ENCODE data around the gene HIRA.

The HIRA gene

GRCh38 chr22:19471572-19471971, 40.0 kb upstream of the HIRA start:
- H3K36me3 ChIP-seq (ENCODE audit: insufficient read depth, low read length): peaks cover 86% of the 10 kb centered on the region
- H3K4me3 ChIP-seq (ENCODE audit: low read length): no peak overlapping the region
- no peaks in the 10 kb centered on the region for H3K4me1 ChIP-seq (ENCODE audit: control insufficient read depth, insufficient read depth, low read length)
- no peak overlapping the region for H3K4me2 ChIP-seq (ENCODE audit: low read length)
- H3K9me3 ChIP-seq (replicated peaks; ENCODE audit: low read length): no peaks in the 10 kb centered on the region
- H3K27me3 ChIP-seq (ENCODE audit: control insufficient read depth, insufficient read depth, low read length): no peaks in the 10 kb centered on the region
- no peak overlapping the region for H3K9ac ChIP-seq (ENCODE audit: low read depth, low read length)

- no peak overlapping the region for H3K9ac ChIP-seq (ENCODE audit: low read depth, low read length)
- no peaks in the 10 kb centered on the region for H3K27me3 ChIP-seq (ENCODE audit: control insufficient read depth, insufficient read depth, low read length)
These were observed 38.5 kb upstream of the HIRA start for GRCh38 chr22:19470010-19470409.

GRCh38 chr22:19469421-19469820, 37.9 kb upstream of the HIRA start:
- Histone ChIP-seq H3K27me3 (ENCODE audit: control insufficient read depth, insufficient read depth, low read length) (no peaks in the 10 kb centered on the region), H3K36me3 (ENCODE audit: insufficient read depth, low read length) (peaks cover 91% of the 10 kb centered on the region), H3K4me2 (ENCODE audit: low read length) (no peak overlapping the region), H3K9ac (ENCODE audit: low read depth, low read length) (no peak overlapping the region), H3K4me1 (ENCODE audit: control insufficient read depth, insufficient read depth, low read length) (no peaks in the 10 kb centered on the region), H3K9me3 (replicated peaks; ENCODE audit: low read length) (no peaks in the 10 kb centered on the region), H3K4me3 (ENCODE audit: low read length) (no peak overlapping the region)

More at GRCh38 chr22:19470010-19470409, 38.5 kb upstream of the HIRA start:
- Histone ChIP-seq H3K4me3 (ENCODE audit: low read length) (no peak overlapping the region), H3K9me3 (replicated peaks; ENCODE audit: low read length) (no peaks in the 10 kb centered on the region), H3K4me2 (ENCODE audit: low read length) (no peak overlapping the region), H3K36me3 (ENCODE audit: insufficient read depth, low read length) (peaks cover 91% of the 10 kb centered on the region), H3K4me1 (ENCODE audit: control insufficient read depth, insufficient read depth, low read length) (no peaks in the 10 kb centered on the region)

- H3K36me3 ChIP-seq (ENCODE audit: insufficient read depth, low read length): peaks cover 90% of the 10 kb centered on the region
- no peaks in the 10 kb centered on the region for H3K27me3 ChIP-seq (ENCODE audit: control insufficient read depth, insufficient read depth, low read length)
These were observed 36.4 kb upstream of the HIRA start for GRCh38 chr22:19467912-19468311.

GRCh38 chr22:19466848-19467752, 35.6 kb upstream of the HIRA start:
- H3K9ac ChIP-seq (ENCODE audit: low read depth, low read length): no peak overlapping the region
- H3K4me2 ChIP-seq (ENCODE audit: low read length): no peak overlapping the region
- H3K4me3 ChIP-seq (ENCODE audit: low read length): no peak overlapping the region
- peaks cover 86% of the 10 kb centered on the region for H3K36me3 ChIP-seq (ENCODE audit: insufficient read depth, low read length)
- H3K4me1 ChIP-seq (ENCODE audit: control insufficient read depth, insufficient read depth, low read length): no peaks in the 10 kb centered on the region
- H3K27me3 ChIP-seq (ENCODE audit: control insufficient read depth, insufficient read depth, low read length): no peaks in the 10 kb centered on the region
- H3K9me3 ChIP-seq (replicated peaks; ENCODE audit: low read length): no peaks in the 10 kb centered on the region

More at GRCh38 chr22:19467912-19468311, 36.4 kb upstream of the HIRA start:
- no peaks in the 10 kb centered on the region for H3K4me1 ChIP-seq (ENCODE audit: control insufficient read depth, insufficient read depth, low read length)
- H3K9ac ChIP-seq (ENCODE audit: low read depth, low read length): no peak overlapping the region
- no peaks in the 10 kb centered on the region for H3K9me3 ChIP-seq (replicated peaks; ENCODE audit: low read length)
- no peak overlapping the region for H3K4me2 ChIP-seq (ENCODE audit: low read length)
- no peak overlapping the region for H3K4me3 ChIP-seq (ENCODE audit: low read length)

GRCh38 chr22:19466126-19466716, 34.7 kb upstream of the HIRA start:
- Histone ChIP-seq H3K9ac (ENCODE audit: low read depth, low read length) (no peak overlapping the region), H3K36me3 (ENCODE audit: insufficient read depth, low read length) (peaks cover 86% of the 10 kb centered on the region), H3K4me3 (ENCODE audit: low read length) (no peak overlapping the region), H3K4me1 (ENCODE audit: control insufficient read depth, insufficient read depth, low read length) (no peaks in the 10 kb centered on the region), H3K27me3 (ENCODE audit: control insufficient read depth, insufficient read depth, low read length) (no peaks in the 10 kb centered on the region), H3K9me3 (replicated peaks; ENCODE audit: low read length) (no peaks in the 10 kb centered on the region), H3K4me2 (ENCODE audit: low read length) (no peak overlapping the region)

- H3K4me3 ChIP-seq (ENCODE audit: low read length): no peak overlapping the region
- H3K9me3 ChIP-seq (replicated peaks; ENCODE audit: low read length): no peaks in the 10 kb centered on the region
- no peaks in the 10 kb centered on the region for H3K27me3 ChIP-seq (ENCODE audit: control insufficient read depth, insufficient read depth, low read length)
- H3K4me1 ChIP-seq (ENCODE audit: control insufficient read depth, insufficient read depth, low read length): no peaks in the 10 kb centered on the region
- no peak overlapping the region for H3K4me2 ChIP-seq (ENCODE audit: low read length)
- H3K36me3 ChIP-seq (ENCODE audit: insufficient read depth, low read length): peaks cover 88% of the 10 kb centered on the region
- H3K9ac ChIP-seq (ENCODE audit: low read depth, low read length): no peak overlapping the region
These were observed 33.4 kb upstream of the HIRA start for GRCh38 chr22:19464975-19465374.

- no peak overlapping the region for H3K4me3 ChIP-seq (ENCODE audit: low read length)
- H3K27me3 ChIP-seq (ENCODE audit: control insufficient read depth, insufficient read depth, low read length): no peaks in the 10 kb centered on the region
- H3K9me3 ChIP-seq (replicated peaks; ENCODE audit: low read length): no peaks in the 10 kb centered on the region
- peaks cover 84% of the 10 kb centered on the region for H3K36me3 ChIP-seq (ENCODE audit: insufficient read depth, low read length)
- no peak overlapping the region for H3K9ac ChIP-seq (ENCODE audit: low read depth, low read length)
- H3K4me1 ChIP-seq (ENCODE audit: control insufficient read depth, insufficient read depth, low read length): no peaks in the 10 kb centered on the region
- no peak overlapping the region for H3K4me2 ChIP-seq (ENCODE audit: low read length)
These were observed 33.0 kb upstream of the HIRA start for GRCh38 chr22:19464546-19464945.

GRCh38 chr22:19463491-19464469, 32.2 kb upstream of the HIRA start:
- no peaks in the 10 kb centered on the region for H3K27me3 ChIP-seq (ENCODE audit: control insufficient read depth, insufficient read depth, low read length)
- H3K36me3 ChIP-seq (ENCODE audit: insufficient read depth, low read length): peaks cover 81% of the 10 kb centered on the region
- no peaks in the 10 kb centered on the region for H3K9me3 ChIP-seq (replicated peaks; ENCODE audit: low read length)
- H3K4me3 ChIP-seq (ENCODE audit: low read length): no peak overlapping the region
- peak overlapping the region; percentile 10 for H3K9ac ChIP-seq (ENCODE audit: low read depth, low read length)
- no peaks in the 10 kb centered on the region for H3K4me1 ChIP-seq (ENCODE audit: control insufficient read depth, insufficient read depth, low read length)
- no peak overlapping the region for H3K4me2 ChIP-seq (ENCODE audit: low read length)

GRCh38 chr22:19463008-19463407, 31.5 kb upstream of the HIRA start:
- no peaks in the 10 kb centered on the region for H3K4me1 ChIP-seq (ENCODE audit: control insufficient read depth, insufficient read depth, low read length)
- H3K27me3 ChIP-seq (ENCODE audit: control insufficient read depth, insufficient read depth, low read length): no peaks in the 10 kb centered on the region
- no peak overlapping the region for H3K4me2 ChIP-seq (ENCODE audit: low read length)
- H3K36me3 ChIP-seq (ENCODE audit: insufficient read depth, low read length): peaks cover 75% of the 10 kb centered on the region
- no peaks in the 10 kb centered on the region for H3K9me3 ChIP-seq (replicated peaks; ENCODE audit: low read length)
- H3K9ac ChIP-seq (ENCODE audit: low read depth, low read length): no peak overlapping the region
- H3K4me3 ChIP-seq (ENCODE audit: low read length): no peak overlapping the region

- H3K4me2 ChIP-seq (ENCODE audit: low read length): no peak overlapping the region
- H3K9me3 ChIP-seq (replicated peaks; ENCODE audit: low read length): no peaks in the 10 kb centered on the region
- peaks cover 73% of the 10 kb centered on the region for H3K36me3 ChIP-seq (ENCODE audit: insufficient read depth, low read length)
- H3K4me1 ChIP-seq (ENCODE audit: control insufficient read depth, insufficient read depth, low read length): no peaks in the 10 kb centered on the region
- H3K27me3 ChIP-seq (ENCODE audit: control insufficient read depth, insufficient read depth, low read length): no peaks in the 10 kb centered on the region
- H3K4me3 ChIP-seq (ENCODE audit: low read length): no peak overlapping the region
- H3K9ac ChIP-seq (ENCODE audit: low read depth, low read length): no peak overlapping the region
These were observed 30.0 kb upstream of the HIRA start for GRCh38 chr22:19461506-19461905.

Data from skeletal muscle satellite cell (primary cell).